ENCODE data around the gene DIS3L2. TPM values are rescaled to one million over a fixed set of nuclear protein-coding genes. Genes with fewer than 3 reads are reported as not detected.

The DIS3L2 gene
- total RNA-seq, 1 donor from 2014 or later, result 34.3 TPM

DNA sequence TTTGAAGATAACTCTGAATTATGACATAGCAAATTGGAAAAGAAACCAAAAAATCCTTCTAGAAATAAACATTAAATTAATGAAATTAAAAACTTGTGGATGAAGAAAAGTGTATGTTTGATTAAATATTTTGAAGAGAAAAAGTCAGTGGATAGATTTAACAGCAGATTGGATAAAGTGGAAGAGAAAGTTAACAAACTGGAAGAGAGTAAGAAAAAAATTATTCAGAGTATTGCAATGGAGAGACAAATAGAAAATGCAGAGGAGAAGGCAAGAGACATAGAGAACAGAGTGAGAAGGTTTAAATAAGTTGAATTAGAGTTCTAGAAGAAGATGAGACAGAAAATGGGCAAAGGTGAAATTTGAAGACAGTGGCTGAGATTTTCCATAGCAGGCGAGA, 162.8 kb downstream of the DIS3L2 start:
- H3K27ac Mint-ChIP-seq (ENCODE audit: unreplicated experiment), result no peak overlapping the region
- no peak for TF ChIP-seq CTCF (IDR thresholded peaks at IDR 0.05)
- no peak overlapping the region for H3K4me3 Mint-ChIP-seq (ENCODE audit: unreplicated experiment)
- H3K9me3 Mint-ChIP-seq (ENCODE audit: unreplicated experiment), result peaks cover 10% of the 10 kb centered on the region
- no peaks in the 10 kb centered on the region for H3K27me3 Mint-ChIP-seq (ENCODE audit: unreplicated experiment)
- H3K4me1 Mint-ChIP-seq (ENCODE audit: unreplicated experiment), result no peaks in the 10 kb centered on the region
- peaks cover 7% of the 10 kb centered on the region for H3K36me3 Mint-ChIP-seq (ENCODE audit: unreplicated experiment)
- no peak for DNase-seq (ENCODE audit: extremely low spot score, unreplicated experiment)

GRCh38 chr2:232126301-232127099, 165.0 kb downstream of the DIS3L2 start:
- no peak overlapping the region for H3K27ac Mint-ChIP-seq (ENCODE audit: unreplicated experiment)

DNA sequence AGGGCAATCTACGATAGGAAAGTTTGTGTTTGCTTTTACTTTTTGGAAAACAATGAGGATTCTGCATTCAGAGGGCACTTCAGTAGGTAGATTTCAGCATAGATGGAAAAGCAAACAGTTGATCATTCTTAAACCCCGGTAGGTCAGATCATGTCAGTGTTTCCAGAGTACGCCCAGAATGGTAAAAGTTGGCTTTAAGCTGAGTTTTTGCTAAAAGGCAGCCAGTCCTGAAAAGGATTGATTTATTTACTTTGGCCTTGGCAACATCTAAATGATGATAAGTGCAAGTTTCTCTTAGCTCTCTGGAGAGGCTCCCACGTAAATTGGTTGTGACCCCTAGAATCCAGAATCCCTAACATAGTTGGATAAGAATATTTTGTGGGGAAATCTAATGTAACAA, 168.0 kb downstream of the DIS3L2 start:
- peaks cover 3% of the 10 kb centered on the region for H3K9me3 Mint-ChIP-seq (ENCODE audit: unreplicated experiment)
- H3K27ac Mint-ChIP-seq (ENCODE audit: unreplicated experiment), result no peak overlapping the region
- peaks cover 11% of the 10 kb centered on the region for H3K36me3 Mint-ChIP-seq (ENCODE audit: unreplicated experiment)
- H3K4me1 Mint-ChIP-seq (ENCODE audit: unreplicated experiment), result peaks cover 3% of the 10 kb centered on the region
- H3K4me3 Mint-ChIP-seq (ENCODE audit: unreplicated experiment), result no peak overlapping the region
- DNase-seq (ENCODE audit: extremely low spot score, unreplicated experiment), result no peak
- TF ChIP-seq CTCF (IDR thresholded peaks at IDR 0.05), result no peak
- no peaks in the 10 kb centered on the region for H3K27me3 Mint-ChIP-seq (ENCODE audit: unreplicated experiment)

More at GRCh38 chr2:232126301-232127099, 165.0 kb downstream of the DIS3L2 start:
- Mint-ChIP-seq H3K27me3 (ENCODE audit: unreplicated experiment) (no peaks in the 10 kb centered on the region), H3K4me3 (ENCODE audit: unreplicated experiment) (no peak overlapping the region), H3K36me3 (ENCODE audit: unreplicated experiment) (peaks cover 6% of the 10 kb centered on the region), H3K9me3 (ENCODE audit: unreplicated experiment) (peaks cover 10% of the 10 kb centered on the region), H3K4me1 (ENCODE audit: unreplicated experiment) (peaks cover 3% of the 10 kb centered on the region)
- TF ChIP-seq CTCF (IDR thresholded peaks at IDR 0.05), result no peak
- no peak for DNase-seq (ENCODE audit: extremely low spot score, unreplicated experiment)

DNA sequence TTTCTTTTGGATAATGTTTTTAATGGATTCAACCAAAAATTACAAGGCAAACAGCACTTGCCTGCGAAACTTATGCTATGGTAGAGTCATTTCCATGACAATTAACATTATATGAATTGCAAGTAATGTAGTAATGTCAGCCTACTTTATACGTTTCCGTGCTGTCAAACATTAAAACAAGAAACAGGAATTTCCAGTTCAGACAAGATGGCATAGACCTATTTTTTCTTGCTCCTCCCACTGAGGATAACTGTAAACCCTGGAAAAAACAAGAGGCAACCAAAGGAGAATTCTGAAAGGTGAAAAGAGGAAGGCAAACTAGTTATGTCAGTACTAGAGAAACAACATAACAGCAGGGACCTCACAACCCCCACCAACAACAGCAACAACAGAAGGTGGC, 170.7 kb downstream of the DIS3L2 start:
- no peak for TF ChIP-seq CTCF (IDR thresholded peaks at IDR 0.05)
- peaks cover 3% of the 10 kb centered on the region for H3K4me1 Mint-ChIP-seq (ENCODE audit: unreplicated experiment)

DNA sequence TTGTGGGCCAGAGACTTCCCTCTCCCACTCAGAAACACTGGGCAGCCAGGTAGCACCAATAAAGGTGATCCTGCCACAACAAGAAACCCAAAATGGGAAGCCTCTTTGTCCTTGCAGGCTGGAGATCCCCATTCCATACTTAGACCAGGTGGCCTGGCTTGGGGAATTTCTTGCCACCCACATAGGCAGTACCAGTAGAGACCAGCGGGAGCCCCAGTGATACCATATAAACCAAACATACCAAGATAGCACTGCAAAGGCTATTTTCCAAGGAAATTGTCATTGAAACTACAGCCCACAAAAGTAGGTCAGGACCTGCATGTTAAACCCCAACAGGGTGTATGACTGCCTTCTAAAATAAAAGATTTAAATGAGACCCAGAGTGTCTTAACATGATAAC, 171.6 kb downstream of the DIS3L2 start:
- H3K4me3 Mint-ChIP-seq (ENCODE audit: unreplicated experiment), result no peak overlapping the region
- H3K27ac Mint-ChIP-seq (ENCODE audit: unreplicated experiment), result no peak overlapping the region
- DNase-seq (ENCODE audit: extremely low spot score, unreplicated experiment), result no peak
- H3K9me3 Mint-ChIP-seq (ENCODE audit: unreplicated experiment), result no peaks in the 10 kb centered on the region
- peaks cover 10% of the 10 kb centered on the region for H3K36me3 Mint-ChIP-seq (ENCODE audit: unreplicated experiment)
- TF ChIP-seq CTCF (IDR thresholded peaks at IDR 0.05), result no peak
- H3K27me3 Mint-ChIP-seq (ENCODE audit: unreplicated experiment), result no peaks in the 10 kb centered on the region
- peaks cover 3% of the 10 kb centered on the region for H3K4me1 Mint-ChIP-seq (ENCODE audit: unreplicated experiment)

More for the DNA sequence above, 170.7 kb downstream of the DIS3L2 start:
- Mint-ChIP-seq H3K27me3 (ENCODE audit: unreplicated experiment) (no peaks in the 10 kb centered on the region), H3K27ac (ENCODE audit: unreplicated experiment) (no peak overlapping the region), H3K4me3 (ENCODE audit: unreplicated experiment) (no peak overlapping the region), H3K9me3 (ENCODE audit: unreplicated experiment) (no peaks in the 10 kb centered on the region), H3K36me3 (ENCODE audit: unreplicated experiment) (peaks cover 10% of the 10 kb centered on the region)
- DNase-seq (ENCODE audit: extremely low spot score, unreplicated experiment), result no peak
